Stimulated activated naive CD8-positive, alpha-beta T cell treated with anti-CD3 and anti-CD28 coated beads, Interleukin-15, amount 100 ng/mL, for 72 hours (primary cell): Measurements from ENCODE around the gene PIGQ.

Source experiments
- ATAC-seq: fragments of 150-1000 bp; cut with Tn5 transposase; 2 replicates; pipeline ENCODE4 v1.10.0; 2021; ENCODE audit warnings: mild to moderate bottlenecking, moderate library complexity
- DNase-seq, 2 donors: peaks; one replicate each; pipeline ENCODE4 v3.0.0; 2021 to 2022
- H3K27ac Mint-ChIP-seq, 2 donors: one replicate each; pipeline ENCODE4 v1.8.0; 2022; ENCODE audit warnings: mild to moderate bottlenecking in 2 of 2, mixed read lengths in 2 of 2, moderate library complexity in 2 of 2
- H3K27me3 Mint-ChIP-seq: one replicate; pipeline ENCODE4 v1.8.0; 2022; ENCODE audit warnings: mixed read lengths
- H3K4me1 Mint-ChIP-seq: one replicate; pipeline ENCODE4 v1.8.0; 2022; ENCODE audit warnings: mild to moderate bottlenecking, mixed read lengths
- H3K4me3 Mint-ChIP-seq, 2 donors: one replicate each; pipeline ENCODE4 v1.8.0; 2022; ENCODE audit warnings: mild to moderate bottlenecking in 2 of 2, mixed read lengths in 2 of 2, moderate library complexity in 1 of 2
- H3K9me3 Mint-ChIP-seq, 2 donors: one replicate each; pipeline ENCODE4 v1.8.0; 2022; ENCODE audit warnings: mixed read lengths in 2 of 2

Gene PIGQ

GRCh38 chr16:568401-569258, 1.1 kb upstream of the PIGQ start:
- Mint-ChIP-seq H3K27ac (peak overlapping the region; percentile 91 to 97), H3K9me3 (no peaks in the 10 kb centered on the region), H3K4me3 (peak overlapping the region; percentile 89 to 95), H3K4me1 (peaks cover 53% of the 10 kb centered on the region), H3K27me3 (no peaks in the 10 kb centered on the region)
- ATAC-seq: no peak
- no peak for DNase-seq

- no peak for DNase-seq
- H3K9me3 Mint-ChIP-seq: no peaks in the 10 kb centered on the region
- no peak for ATAC-seq
- peak overlapping the region; percentile 12 to 68 for H3K27ac Mint-ChIP-seq
- H3K4me3 Mint-ChIP-seq: no peak overlapping the region
- H3K27me3 Mint-ChIP-seq: no peaks in the 10 kb centered on the region
- peaks cover 36% of the 10 kb centered on the region for H3K4me1 Mint-ChIP-seq
Observed at GRCh38 chr16:572865-573650, 3.3 kb downstream of the PIGQ start.

GRCh38 chr16:574021-574760, 4.4 kb downstream of the PIGQ start:
- H3K4me3 Mint-ChIP-seq: no peak overlapping the region
- ATAC-seq (no peak), DNase-seq (no peak)
- no peaks in the 10 kb centered on the region for H3K9me3 Mint-ChIP-seq
- no peak overlapping the region for H3K27ac Mint-ChIP-seq
- peaks cover 36% of the 10 kb centered on the region for H3K4me1 Mint-ChIP-seq
- H3K27me3 Mint-ChIP-seq: no peaks in the 10 kb centered on the region

- no peaks in the 10 kb centered on the region for H3K27me3 Mint-ChIP-seq
- H3K4me1 Mint-ChIP-seq: peaks cover 30% of the 10 kb centered on the region
- no peak overlapping the region for H3K27ac Mint-ChIP-seq
- ATAC-seq: no peak
- no peaks in the 10 kb centered on the region for H3K9me3 Mint-ChIP-seq
- DNase-seq: no peak
- no peak overlapping the region for H3K4me3 Mint-ChIP-seq
Observed at GRCh38 chr16:575354-576196, 5.8 kb downstream of the PIGQ start.

- H3K27me3 Mint-ChIP-seq: no peaks in the 10 kb centered on the region
- no peak overlapping the region for H3K4me3 Mint-ChIP-seq
- no peak overlapping the region for H3K27ac Mint-ChIP-seq
- peaks cover 22% of the 10 kb centered on the region for H3K4me1 Mint-ChIP-seq
- no peak for DNase-seq
- no peaks in the 10 kb centered on the region for H3K9me3 Mint-ChIP-seq
- no peak for ATAC-seq
Observed at GRCh38 chr16:576197-576822, 6.5 kb downstream of the PIGQ start.

- no peak overlapping the region for H3K27ac Mint-ChIP-seq
- H3K4me1 Mint-ChIP-seq: peaks cover 17% of the 10 kb centered on the region
Observed at GRCh38 chr16:576823-577201, 7.0 kb downstream of the PIGQ start.

GRCh38 chr16:577796-578195, 8.0 kb downstream of the PIGQ start:
- Mint-ChIP-seq H3K27me3 (no peaks in the 10 kb centered on the region), H3K4me3 (no peak overlapping the region), H3K9me3 (no peaks in the 10 kb centered on the region)

More at GRCh38 chr16:576823-577201, 7.0 kb downstream of the PIGQ start:
- Mint-ChIP-seq H3K4me3 (no peak overlapping the region), H3K27me3 (no peaks in the 10 kb centered on the region), H3K9me3 (no peaks in the 10 kb centered on the region)
- no peak for DNase-seq
- ATAC-seq: no peak

GRCh38 chr16:578232-578869, 8.6 kb downstream of the PIGQ start:
- Mint-ChIP-seq H3K27me3 (no peaks in the 10 kb centered on the region), H3K4me3 (no peak overlapping the region), H3K4me1 (peaks cover 13% of the 10 kb centered on the region), H3K9me3 (no peaks in the 10 kb centered on the region), H3K27ac (no peak overlapping the region)
- DNase-seq (no peak), ATAC-seq (no peak)

More at GRCh38 chr16:577796-578195, 8.0 kb downstream of the PIGQ start:
- DNase-seq: no peak
- ATAC-seq: no peak
- peak overlapping the region in 1 of 2 donors; percentile 54 for H3K27ac Mint-ChIP-seq
- H3K4me1 Mint-ChIP-seq: peaks cover 13% of the 10 kb centered on the region

GRCh38 chr16:578870-579405, 9.2 kb downstream of the PIGQ start:
- DNase-seq (peak; percentile 63 to 73), ATAC-seq (peak; percentile 85)
- Mint-ChIP-seq H3K4me1 (peaks cover 13% of the 10 kb centered on the region), H3K4me3 (no peak overlapping the region), H3K9me3 (no peaks in the 10 kb centered on the region), H3K27ac (no peak overlapping the region), H3K27me3 (no peaks in the 10 kb centered on the region)

- no peak for ATAC-seq
- Mint-ChIP-seq H3K9me3 (no peaks in the 10 kb centered on the region), H3K27ac (no peak overlapping the region), H3K4me1 (peaks cover 15% of the 10 kb centered on the region), H3K27me3 (peaks cover 2% of the 10 kb centered on the region), H3K4me3 (no peak overlapping the region)
- DNase-seq: no peak
Observed at GRCh38 chr16:580141-580945, 10.6 kb downstream of the PIGQ start.

GRCh38 chr16:580946-581498, 11.3 kb downstream of the PIGQ start:
- ATAC-seq: no peak
- Mint-ChIP-seq H3K27ac (no peak overlapping the region), H3K9me3 (no peaks in the 10 kb centered on the region), H3K4me3 (no peak overlapping the region), H3K4me1 (peaks cover 20% of the 10 kb centered on the region), H3K27me3 (peaks cover 5% of the 10 kb centered on the region)
- DNase-seq: no peak

GRCh38 chr16:582218-582613, 12.4 kb downstream of the PIGQ start:
- no peak for DNase-seq
- no peaks in the 10 kb centered on the region for H3K9me3 Mint-ChIP-seq

More at GRCh38 chr16:582218-582613, 12.4 kb downstream of the PIGQ start:
- peaks cover 5% of the 10 kb centered on the region for H3K27me3 Mint-ChIP-seq
- H3K4me3 Mint-ChIP-seq: no peak overlapping the region
- no peak for ATAC-seq
- no peak overlapping the region for H3K27ac Mint-ChIP-seq
- H3K4me1 Mint-ChIP-seq: peaks cover 17% of the 10 kb centered on the region
